ENCODE data around the gene GLTP. TPM values are rescaled to one million over a fixed set of nuclear protein-coding genes. Genes with fewer than 3 reads are reported as not detected.
"Not testable (repeated sequence)": the region's sequence is repeated elsewhere in the genome, so short reads cannot be mapped to it uniquely, and the experiment has no call there.

GLTP gene
- total and polyA plus RNA-seq, 2 experiments from 2014 or later: 20.5 to 24.9 TPM

DNA sequence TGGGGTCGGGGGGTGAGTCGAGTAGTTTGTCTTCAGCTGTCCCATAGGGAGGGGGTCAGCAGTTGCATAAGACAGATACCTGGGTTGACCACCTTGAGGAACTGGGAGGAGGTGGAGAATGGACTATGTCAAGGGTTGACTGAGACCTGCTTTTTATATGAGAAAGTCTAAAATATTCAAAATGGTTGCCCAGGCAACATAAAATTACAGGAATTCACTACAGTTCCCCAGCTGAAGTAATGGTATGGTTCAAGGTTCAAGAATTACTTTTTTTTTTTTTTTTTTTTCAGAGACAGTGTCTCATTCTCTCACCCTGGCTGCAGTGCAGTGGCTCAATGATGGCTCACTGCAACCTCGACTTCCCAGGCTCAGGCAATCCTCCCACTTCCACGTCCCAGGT, 14.6 kb upstream of the GLTP start:
- H3K9me3 ChIP-seq (ENCODE audit: low read depth): no peaks in the 10 kb centered on the region
- H3K27ac ChIP-seq: no peak overlapping the region
- H3K4me1 ChIP-seq (ENCODE audit: low read depth): no peaks in the 10 kb centered on the region
- H3K27me3 ChIP-seq: peaks cover 8% of the 10 kb centered on the region
- DNase-seq (ENCODE audit: low read depth in 1 of 2, low spot score in 1 of 2): no peak
- no peak overlapping the region for H3K4me3 ChIP-seq
- H3K36me3 ChIP-seq: no peaks in the 10 kb centered on the region
- TF ChIP-seq, protein P1, sequence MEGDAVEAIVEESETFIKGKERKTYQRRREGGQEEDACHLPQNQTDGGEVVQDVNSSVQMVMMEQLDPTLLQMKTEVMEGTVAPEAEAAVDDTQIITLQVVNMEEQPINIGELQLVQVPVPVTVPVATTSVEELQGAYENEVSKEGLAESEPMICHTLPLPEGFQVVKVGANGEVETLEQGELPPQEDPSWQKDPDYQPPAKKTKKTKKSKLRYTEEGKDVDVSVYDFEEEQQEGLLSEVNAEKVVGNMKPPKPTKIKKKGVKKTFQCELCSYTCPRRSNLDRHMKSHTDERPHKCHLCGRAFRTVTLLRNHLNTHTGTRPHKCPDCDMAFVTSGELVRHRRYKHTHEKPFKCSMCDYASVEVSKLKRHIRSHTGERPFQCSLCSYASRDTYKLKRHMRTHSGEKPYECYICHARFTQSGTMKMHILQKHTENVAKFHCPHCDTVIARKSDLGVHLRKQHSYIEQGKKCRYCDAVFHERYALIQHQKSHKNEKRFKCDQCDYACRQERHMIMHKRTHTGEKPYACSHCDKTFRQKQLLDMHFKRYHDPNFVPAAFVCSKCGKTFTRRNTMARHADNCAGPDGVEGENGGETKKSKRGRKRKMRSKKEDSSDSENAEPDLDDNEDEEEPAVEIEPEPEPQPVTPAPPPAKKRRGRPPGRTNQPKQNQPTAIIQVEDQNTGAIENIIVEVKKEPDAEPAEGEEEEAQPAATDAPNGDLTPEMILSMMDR (IDR thresholded peaks at IDR 0.05; ENCODE audit: low read depth, low read length): no peak

DNA sequence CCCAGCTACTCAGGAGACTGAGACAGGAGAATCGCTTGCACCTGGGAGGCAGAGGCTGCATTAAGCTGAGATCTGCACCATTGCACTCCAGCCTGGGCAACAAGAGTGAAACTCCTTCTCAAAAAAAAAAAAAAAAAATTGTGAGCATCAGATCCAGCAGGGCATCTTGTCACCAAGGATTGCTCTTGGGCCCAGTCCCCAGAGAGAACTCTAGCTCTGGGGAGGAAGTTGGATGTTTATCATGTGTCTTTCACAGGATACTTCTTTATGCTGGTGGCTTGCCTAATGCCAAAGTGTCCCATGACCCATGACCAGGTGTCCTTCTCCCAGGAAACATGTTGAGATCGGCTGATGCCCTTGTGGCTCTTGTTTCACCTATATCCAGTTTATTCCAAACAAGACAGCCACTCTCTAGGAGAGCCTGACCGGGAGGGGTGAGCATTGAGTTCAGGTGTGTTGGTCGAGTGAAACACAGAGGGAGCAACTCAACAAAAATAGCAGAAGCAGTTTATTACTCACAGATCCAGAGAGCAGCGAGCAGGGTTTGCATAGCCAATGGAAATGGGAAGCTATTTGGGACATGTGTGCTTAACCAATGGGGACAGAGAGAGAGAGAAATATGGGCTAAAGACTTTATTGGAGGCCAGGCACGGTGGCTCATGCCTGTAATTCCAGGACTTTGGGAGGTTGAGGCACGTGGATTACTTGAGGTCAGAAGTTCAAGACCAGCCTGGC, 13.1 kb upstream of the GLTP start:
- Histone ChIP-seq H3K36me3 (no peaks in the 10 kb centered on the region), H3K27me3 (peaks cover 8% of the 10 kb centered on the region), H3K9me3 (ENCODE audit: low read depth) (no peaks in the 10 kb centered on the region), H3K4me1 (ENCODE audit: low read depth) (no peaks in the 10 kb centered on the region), H3K4me3 (no peak overlapping the region), H3K27ac (no peak overlapping the region)
- TF ChIP-seq, protein P1 (IDR thresholded peaks at IDR 0.05; ENCODE audit: low read depth, low read length): no peak
- DNase-seq (ENCODE audit: low read depth in 1 of 2, low spot score in 1 of 2): no peak

DNA sequence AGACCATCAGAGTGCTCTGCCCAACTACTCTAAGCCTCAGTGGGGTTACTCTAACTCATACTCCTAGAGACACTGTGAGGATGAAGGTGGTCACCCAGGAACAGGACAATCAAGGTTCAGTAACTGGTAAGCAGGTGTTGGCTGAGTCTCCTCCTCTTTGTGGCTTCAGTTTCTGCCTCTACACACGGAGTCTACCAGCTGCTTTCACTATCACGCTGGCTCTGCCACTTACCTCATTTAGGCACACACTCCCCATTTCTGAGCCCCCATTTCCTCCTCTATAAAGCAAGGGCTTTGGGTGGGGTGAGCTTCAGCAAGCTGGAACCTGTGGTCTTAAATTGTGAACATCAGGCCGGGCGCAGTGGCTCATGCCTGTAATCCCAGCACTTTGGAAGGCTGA, 12.4 kb upstream of the GLTP start:
- no peak for DNase-seq (ENCODE audit: low read depth in 1 of 2, low spot score in 1 of 2)
- Histone ChIP-seq H3K4me1 (ENCODE audit: low read depth) (no peaks in the 10 kb centered on the region), H3K27me3 (peaks cover 8% of the 10 kb centered on the region), H3K9me3 (ENCODE audit: low read depth) (no peaks in the 10 kb centered on the region), H3K27ac (no peak overlapping the region), H3K36me3 (no peaks in the 10 kb centered on the region), H3K4me3 (no peak overlapping the region)
- TF ChIP-seq, protein P1 (IDR thresholded peaks at IDR 0.05; ENCODE audit: low read depth, low read length): no peak

DNA sequence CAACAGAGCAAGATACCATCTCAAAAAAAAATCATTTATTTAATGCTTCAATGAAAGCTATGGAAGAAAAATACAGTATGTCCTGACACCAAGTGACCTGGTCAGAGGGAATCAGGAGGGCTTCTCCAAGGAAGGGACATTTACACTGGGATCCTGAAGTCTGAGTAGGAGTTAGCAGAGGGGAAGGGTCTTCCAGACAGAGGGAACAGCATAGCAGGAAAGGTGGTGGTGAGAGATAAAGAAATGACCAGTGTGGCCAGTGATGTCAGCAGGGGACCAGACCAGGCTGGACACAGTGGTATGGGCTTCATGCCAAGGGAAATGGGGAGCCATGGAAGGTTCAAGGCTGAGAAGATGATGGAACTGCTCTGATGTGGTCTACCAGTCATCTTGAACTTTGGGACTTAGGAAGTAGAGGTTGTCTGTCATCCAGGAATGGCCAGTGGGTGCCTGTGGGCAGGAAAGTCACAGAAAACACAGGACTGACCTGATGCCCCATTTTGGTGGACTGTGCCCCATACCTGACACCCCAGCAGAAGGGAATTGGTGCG, 11.9 kb upstream of the GLTP start:
- Histone ChIP-seq H3K9me3 (ENCODE audit: low read depth) (no peaks in the 10 kb centered on the region), H3K4me1 (ENCODE audit: low read depth) (no peaks in the 10 kb centered on the region), H3K27ac (no peak overlapping the region), H3K36me3 (no peaks in the 10 kb centered on the region), H3K27me3 (peaks cover 8% of the 10 kb centered on the region), H3K4me3 (no peak overlapping the region)
- no peak for DNase-seq (ENCODE audit: low read depth in 1 of 2, low spot score in 1 of 2)
- TF ChIP-seq, protein P1 (IDR thresholded peaks at IDR 0.05; ENCODE audit: low read depth, low read length): no peak

DNA sequence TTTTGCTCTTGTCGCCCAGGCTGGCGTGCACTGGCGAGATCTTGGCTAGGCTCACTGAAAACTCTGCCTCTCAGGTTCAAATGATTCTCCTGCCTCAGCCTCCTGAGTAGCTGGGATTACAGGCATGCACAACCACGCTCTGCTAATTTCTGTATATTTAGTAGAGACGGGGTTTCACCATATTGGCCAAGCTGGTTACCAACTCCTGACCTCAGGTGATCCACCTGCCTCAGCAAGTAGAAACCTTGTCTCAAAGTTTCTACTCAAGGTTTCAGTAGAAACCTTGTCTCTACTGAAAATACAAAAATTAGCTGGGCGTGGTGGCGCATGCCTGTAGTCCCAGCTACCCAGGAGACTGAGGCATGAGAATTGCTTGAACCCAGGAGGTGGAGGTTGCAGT, 11.4 kb upstream of the GLTP start:
- H3K9me3 ChIP-seq (ENCODE audit: low read depth); H3K36me3 ChIP-seq; H3K27ac ChIP-seq; H3K4me1 ChIP-seq (ENCODE audit: low read depth); H3K4me3 ChIP-seq; H3K27me3 ChIP-seq; DNase-seq (ENCODE audit: low read depth in 1 of 2, low spot score in 1 of 2): not testable (repeated sequence)

DNA sequence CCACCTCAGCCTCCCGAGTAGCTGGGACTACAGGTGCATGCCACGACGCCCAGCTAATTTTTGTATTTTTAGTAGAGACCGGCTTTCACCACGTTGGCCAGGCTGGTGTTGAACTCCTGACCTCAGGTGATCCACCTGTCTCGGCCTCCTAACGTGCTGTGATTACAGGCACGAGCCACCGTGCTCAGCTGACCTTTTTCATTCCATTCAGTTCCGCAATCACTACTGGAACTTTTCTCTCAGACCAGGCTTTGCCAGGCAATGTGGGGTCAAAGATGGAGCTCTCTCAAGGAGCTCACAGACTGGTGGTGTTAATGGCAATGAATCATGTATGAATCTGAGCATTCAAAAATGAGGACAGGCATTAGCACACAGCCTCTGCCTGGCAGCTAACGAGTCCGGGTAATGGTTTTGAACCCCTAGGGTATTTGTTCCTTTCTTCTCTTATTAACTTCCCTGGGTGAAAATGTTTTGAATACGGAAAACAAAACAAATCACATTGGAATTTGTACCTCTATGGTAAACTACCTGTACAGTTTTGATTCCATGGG, 10.4 kb upstream of the GLTP start:
- Histone ChIP-seq H3K4me3 (no peak overlapping the region), H3K9me3 (ENCODE audit: low read depth) (no peaks in the 10 kb centered on the region), H3K27ac (no peak overlapping the region), H3K36me3 (no peaks in the 10 kb centered on the region), H3K4me1 (ENCODE audit: low read depth) (no peaks in the 10 kb centered on the region), H3K27me3 (peaks cover 8% of the 10 kb centered on the region)
- TF ChIP-seq, protein P1 (IDR thresholded peaks at IDR 0.05; ENCODE audit: low read depth, low read length): no peak
- no peak for DNase-seq (ENCODE audit: low read depth in 1 of 2, low spot score in 1 of 2)
